GM12891 (cell line): ENCODE data around the gene GRB14.

Source experiments
- PAX5 ChIP-seq: IDR thresholded peaks from 2 replicates; pipeline ENCODE4 v1.6.1; 2011; ENCODE audit warnings: low read length, moderate library complexity, mild to moderate bottlenecking; ENCODE audit not compliant: insufficient read depth, severe bottlenecking
- POLR2A ChIP-seq: IDR thresholded peaks from 2 replicates; pipeline ENCODE4 v1.6.1; 2011; ENCODE audit warnings: low read depth, low read length, control low read depth
- POLR2AphosphoS5 ChIP-seq: IDR thresholded peaks from 2 replicates; pipeline ENCODE4 v1.6.1; 2011; ENCODE audit warnings: low read depth, low read length, control low read depth
- POU2F2 ChIP-seq: IDR thresholded peaks from 2 replicates; pipeline ENCODE4 v1.6.1; 2011; ENCODE audit warnings: low read depth, mild to moderate bottlenecking, control low read depth, low read length, moderate library complexity
- SPI1 ChIP-seq: IDR thresholded peaks from 2 replicates; pipeline ENCODE4 v1.6.1; 2011; ENCODE audit warnings: low read depth, low read length, control low read depth
- TAF1 ChIP-seq: IDR thresholded peaks from 2 replicates; pipeline ENCODE4 v1.6.1; 2011; ENCODE audit warnings: low read depth, low read length, control low read depth

DNA sequence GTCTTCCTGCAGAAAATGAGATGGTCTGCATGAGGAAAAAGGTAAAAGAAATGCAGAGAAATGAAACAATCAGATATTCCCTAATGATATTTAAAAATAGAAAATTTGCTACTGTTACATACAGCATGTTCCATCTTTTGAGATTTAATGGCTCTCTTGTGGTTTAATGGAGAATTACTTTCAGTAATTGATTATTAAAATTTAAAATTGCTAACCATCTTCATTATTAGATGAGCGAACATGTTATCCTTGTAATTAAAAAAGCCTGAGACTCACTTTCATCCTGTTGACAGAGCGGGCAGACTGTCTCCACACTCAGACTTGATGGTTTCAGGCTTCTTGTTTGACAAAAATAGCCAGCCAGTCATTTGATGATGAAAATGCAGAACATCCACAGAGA, 171.0 kb downstream of the GRB14 start:
- TF ChIP-seq POLR2A = no peak
- TF ChIP-seq TAF1 = no peak
- no peak for TF ChIP-seq PAX5
- TF ChIP-seq SPI1 = no peak
- no peak for TF ChIP-seq POLR2AphosphoS5
- no peak for TF ChIP-seq POU2F2
